ENCODE data around the gene MCTP1. TPM values are rescaled to one million over a fixed set of nuclear protein-coding genes. Genes with fewer than 3 reads are reported as not detected.

MCTP1 gene
- total RNA-seq (2021; fragmentation: NEBNext Ultra II Directional; extraction: Animal tissue kit (Norgen Biotek cat#: 25700)) (3.4 TPM in 2 replicates), polyA plus RNA-seq (2011; rRNA removed) (0.31 and 0.56 TPM in 2 replicates), polyA minus RNA-seq (2011; rRNA and poly(A)+ RNA removed) (2.6 and 2.9 TPM in 2 replicates)
- polyA plus RNA-seq (2011; cell fraction: cytosol; rRNA removed), result 0.75 TPM
- 0.60 TPM for polyA plus RNA-seq (2011; cell fraction: nucleus; rRNA removed)
- polyA plus RNA-seq (2012, experiment 1 of 2), result 1.2 to 4.4 TPM (median 2.0 TPM) in 4 replicates
- 0.76 TPM for polyA plus RNA-seq (2012, experiment 2 of 2)
- 2.6 TPM for polyA plus RNA-seq (2013, experiment 1 of 2)
- 2.7 TPM for polyA plus RNA-seq (2013, experiment 2 of 2)
- polyA minus RNA-seq (2011; cell fraction: cytosol; rRNA and poly(A)+ RNA removed), result 2.5 TPM
- 7.9 TPM for polyA minus RNA-seq (2011; cell fraction: nucleus; rRNA and poly(A)+ RNA removed)
- long read RNA-seq, experiment 1, partial matches to known transcripts, result 0 of 3 reads
- long read RNA-seq, experiment 1, other reads (novel, unspliced or antisense), result 3 of 3 reads
- long read RNA-seq, experiment 2, result 0 reads

DNA sequence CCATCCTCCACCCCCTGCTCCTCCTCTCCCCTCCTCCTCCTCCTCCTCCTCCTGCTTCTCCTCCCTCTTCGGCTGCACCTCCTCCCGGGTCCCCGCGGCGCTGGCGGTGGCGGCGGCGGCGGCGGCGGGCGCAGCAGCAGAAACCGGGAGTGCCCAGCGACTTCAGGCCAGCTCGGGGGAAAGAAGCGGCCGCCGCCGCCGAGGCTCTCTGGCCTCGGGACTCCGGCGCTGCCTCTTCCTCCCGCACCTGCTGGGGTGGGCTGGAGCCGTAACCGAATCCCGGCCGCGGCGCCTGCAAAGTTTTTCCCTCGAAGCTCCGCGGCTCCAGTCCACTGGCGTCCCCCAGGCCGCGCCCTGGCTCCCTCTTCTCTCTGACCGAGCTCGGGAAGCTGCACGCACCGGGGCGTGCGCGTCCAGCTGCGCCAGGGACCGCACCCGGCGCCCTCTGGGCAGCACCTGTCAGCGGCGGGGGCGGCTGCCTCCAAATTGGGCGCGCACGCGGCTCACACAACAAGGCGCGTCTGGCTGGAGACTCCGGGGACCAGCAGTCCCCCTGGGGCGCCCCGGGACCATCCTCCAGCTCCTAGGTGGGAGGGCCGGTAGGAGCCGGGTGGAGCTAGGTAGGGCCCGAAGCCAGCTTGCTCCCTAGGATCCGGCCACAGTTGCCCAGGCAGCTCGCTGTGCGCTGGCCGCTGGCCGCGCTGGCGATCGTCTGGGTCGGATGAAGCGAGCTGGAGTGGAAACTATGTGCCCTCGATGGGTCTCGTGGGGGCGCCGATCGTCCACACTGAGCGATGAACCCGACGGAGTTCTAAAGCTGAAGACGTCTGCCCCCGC is at the start of gene MCTP1:
Gene MCTP1 (minus strand): TSS at position 523 of the 837 bp plus-strand sequence.
- Histone ChIP-seq H3K79me1 (ENCODE audit: low read depth, low read length) (no peaks in the 10 kb centered on the region), H3K4me3 (ENCODE audit: extremely low read depth in 1 of 4, insufficient read depth in 2 of 4, low read depth in 3 of 4, low read length in 4 of 4) (peak within 1 kb of the TSS; percentile 45 to 88 (median 67)), H2BK12ac (ENCODE audit: low read depth, low read length) (no peak within 1 kb of the TSS; the same call in 1 of the 2 replicates), H3K27me3 (replicated peaks in 1 of 4; ENCODE audit: control insufficient read depth in 3 of 4, extremely low read depth in 1 of 4, insufficient read depth in 3 of 4, low read length in 3 of 4) (peaks cover 2 to 22% (median 15%) of the 10 kb centered on the region in 4 experiments), H3K18ac (ENCODE audit: extremely low read depth, low read length) (peak within 1 kb of the TSS; percentile 52; the same call in 1 of the 2 replicates), H2AFZ (ENCODE audit: low read length) (peak within 1 kb of the TSS; percentile 39; the same call in 1 of the 2 replicates), H4K8ac (ENCODE audit: extremely low read depth, insufficient read depth, low read length) (peak within 1 kb of the TSS; percentile 14), H2AK5ac (ENCODE audit: low read depth, low read length) (no peak within 1 kb of the TSS), H3K79me2 (ENCODE audit: control insufficient read depth in 1 of 2, insufficient read depth in 2 of 2, low read length in 2 of 2) (no peaks in the 10 kb centered on the region), H2BK120ac (replicated peaks; ENCODE audit: low read depth, low read length) (no peak within 1 kb of the TSS), H3K23me2 (ENCODE audit: low read depth, low read length) (peaks cover 12% of the 10 kb centered on the region), H2BK15ac (ENCODE audit: low read length) (peak within 1 kb of the TSS; percentile 21; the same call in 1 of the 2 replicates), H4K20me1 (replicated peaks in 1 of 2; ENCODE audit: control insufficient read depth in 1 of 2, insufficient read depth in 2 of 2, low read length in 2 of 2) (no peaks in the 10 kb centered on the region), H3K23ac (ENCODE audit: insufficient read length) (no peak within 1 kb of the TSS), H3K56ac (replicated peaks; ENCODE audit: insufficient read length, low read depth, low read length) (no peak within 1 kb of the TSS), H3K4ac (replicated peaks; ENCODE audit: insufficient read length, low read depth, low read length) (no peak within 1 kb of the TSS), H3K14ac (ENCODE audit: insufficient read length) (no peak within 1 kb of the TSS), H4K91ac (replicated peaks; ENCODE audit: insufficient read length, low read length) (no peak within 1 kb of the TSS), H3K4me2 (ENCODE audit: insufficient read depth in 1 of 2, low read depth in 2 of 2, low read length in 2 of 2) (peak within 1 kb of the TSS; percentile 83 to 92), H3K36me3 (ENCODE audit: control insufficient read depth in 2 of 4, insufficient read depth in 4 of 4, low read length in 3 of 4) (no peaks in the 10 kb centered on the region), H3K27ac (ENCODE audit: low read depth, low read length) (no peak within 1 kb of the TSS), H2BK20ac (ENCODE audit: low read length) (no peak within 1 kb of the TSS), H3K9me3 (ENCODE audit: insufficient read depth in 2 of 2, low read depth in 1 of 2, low read length in 1 of 2) (no peaks in the 10 kb centered on the region), H3K4me1 (replicated peaks in 1 of 4; ENCODE audit: control insufficient read depth in 3 of 4, insufficient read depth in 4 of 4, low read length in 3 of 4) (peaks cover 3 to 12% (median 8%) of the 10 kb centered on the region in 4 experiments; a peak in 6 of 7 replicates), H3K9ac (replicated peaks in 1 of 4; ENCODE audit: extremely low read depth in 1 of 4, low read depth in 3 of 4, low read length in 3 of 4) (no peak within 1 kb of the TSS; a peak in 1 of 7 replicates), H2BK5ac (ENCODE audit: low read depth, low read length) (peak within 1 kb of the TSS; percentile 77; the same call in 1 of the 2 replicates), H4K5ac (ENCODE audit: insufficient read length, low read depth, low read length) (no peak within 1 kb of the TSS)
- CTCF ChIA-PET (ENCODE audit: partially characterized antibody), result interaction anchor here (0.7 to 1.4 kb wide), 7 partner anchors 21 to 272 kb away, joined by 3 to 5 read pairs (median 4); no protein-coding TSS in a partner anchor
- DNase-seq (ENCODE audit: low read depth in 1 of 2, low spot score in 2 of 2) (peak in 1 of 2 experiments; percentile 76), FAIRE-seq (no peak)
- 1% methylated on average over 46 of the region's 83 CpGs; no CpG with 5 or more reads in 1 of the 2 experiments for WGBS, 2 experiments (ENCODE audit: extremely low coverage in 1 of 2, insufficient coverage in 1 of 2, insufficient read length in 1 of 2, insufficient replicate concordance in 2 of 2, low coverage in 1 of 2, low lambda C conversion rate in 2 of 2, missing lambda C conversion rate in 1 of 2)
- POLR2A ChIA-PET (ENCODE audit: partially characterized antibody), result interaction anchor here (0.8 kb wide), 1 partner anchor 12 kb away, joined by 3 read pairs; no protein-coding TSS in a partner anchor
- TF ChIP-seq TBP (IDR thresholded peaks at IDR 0.05; ENCODE audit: low read depth, low read length) (peak; percentile 38; the same call in 1 of the 2 replicates), ASH2L (IDR thresholded peaks at IDR 0.05; ENCODE audit: low read length) (no peak), SIRT6 (IDR thresholded peaks at IDR 0.05; ENCODE audit: low read length) (no peak), RAD21 (IDR thresholded peaks at IDR 0.05 in 1 of 2, conservative IDR thresholded peaks at IDR 0.05 in 1 of 2; ENCODE audit: low read depth in 2 of 2, low read length in 2 of 2) (peak; percentile 36), SUZ12 (IDR thresholded peaks at IDR 0.05; ENCODE audit: low read length) (peak; percentile 73; the same call in 1 of the 2 replicates), EZH2 (IDR thresholded peaks at IDR 0.05; ENCODE audit: low read depth, low read length, severe bottlenecking) (peak; percentile 60), NANOG (IDR thresholded peaks at IDR 0.05; ENCODE audit: insufficient read depth, low read depth, low read length, poor library complexity, severe bottlenecking) (no peak), CBX8 (IDR thresholded peaks at IDR 0.05; ENCODE audit: borderline replicate concordance, low read depth, low read length) (no peak)

Measured in H1 (cell line).